HEK293T (cell line): ENCODE data around the gene HLF.

Source experiments
- ARNT ChIP-seq: fragments of 450-650 bp; IDR thresholded peaks from 2 replicates; pipeline ENCODE4 v1.6.1; 2017; ENCODE audit warnings: mild to moderate bottlenecking
- BHLHE40 ChIP-seq: fragments of 450-650 bp; IDR thresholded peaks from 2 replicates; pipeline ENCODE4 v1.6.1; 2016; ENCODE audit warnings: mild to moderate bottlenecking, moderate library complexity, borderline replicate concordance
- FOXA1 ChIP-seq: fragments of 450-650 bp; IDR thresholded peaks from 2 replicates; pipeline ENCODE4 v1.6.1; 2016; ENCODE audit warnings: mild to moderate bottlenecking
- FOXM1 ChIP-seq: fragments of 450-650 bp; IDR thresholded peaks from 2 replicates; pipeline ENCODE4 v1.6.1; 2017; ENCODE audit warnings: mild to moderate bottlenecking, borderline replicate concordance
- NFRKB ChIP-seq: fragments of 450-650 bp; IDR thresholded peaks from 2 replicates; pipeline ENCODE4 v1.6.1; 2016; ENCODE audit warnings: mild to moderate bottlenecking, moderate library complexity
- SP1 ChIP-seq: fragments of 450-650 bp; IDR thresholded peaks from 2 replicates; pipeline ENCODE4 v1.6.1; 2017
- ZNF384 ChIP-seq: fragments of 450-650 bp; IDR thresholded peaks from 2 replicates; pipeline ENCODE4 v1.6.1; 2016

- TF ChIP-seq ARNT (no peak), NFRKB (no peak), FOXA1 (no peak), SP1 (no peak), ZNF384 (no peak), BHLHE40 (no peak), FOXM1 (no peak)
These were observed 9.0 kb downstream of the HLF start for GRCh38 chr17:55273579-55274354.
